H1 (cell line): ENCODE data around the gene CEL. TPM values are rescaled to one million over a fixed set of nuclear protein-coding genes. Genes with fewer than 3 reads are reported as not detected.
"Not testable (repeated sequence)": the region's sequence is repeated elsewhere in the genome, so short reads cannot be mapped to it uniquely, and the experiment has no call there.

Experiments
- CTCF ChIA-PET: fragments of 300-600 bp; sonication (Branson Sonifier 250); formaldehyde crosslinking; loops from one replicate; lab custom pipeline; 2021; ENCODE audit not compliant: partially characterized antibody; lab: Charles Lee
- POLR2A ChIA-PET: fragments of 300-600 bp; sonication (Branson Sonifier 250); formaldehyde crosslinking; loops from one replicate; lab custom pipeline; 2021; ENCODE audit warnings: inconsistent platforms; ENCODE audit not compliant: partially characterized antibody; lab: Charles Lee
- DNase-seq, 2 experiments: peaks; one replicate each; pipeline versions ENCODE4 v3.0.0 to v3.0.0-alpha.2; 2010 to 2022; ENCODE audit warnings: low spot score in 2 of 2, low read depth in 1 of 2, mixed read lengths in 1 of 2
- FAIRE-seq: peaks from 2 replicates; lab custom pipeline; 2011; peaks lifted over from hg19 to GRCh38; lab: Jason Lieb, UNC
- H2AFZ ChIP-seq: 2 replicates; pipeline ENCODE4 v1.8.1; 2012; ENCODE audit warnings: low read length, inconsistent platforms
- H2AK5ac ChIP-seq: 2 replicates; pipeline ENCODE4 v1.6.1; 2013; ENCODE audit warnings: low read depth, low read length
- H2BK120ac ChIP-seq: replicated peaks from 2 replicates; pipeline ENCODE3; 2013; ENCODE audit warnings: low read depth, low read length, inconsistent platforms
- H2BK12ac ChIP-seq: 2 replicates; pipeline ENCODE4 v1.6.1; 2013; ENCODE audit warnings: low read depth, low read length
- H2BK15ac ChIP-seq: 2 replicates; pipeline ENCODE4 v1.6.1; 2013; ENCODE audit warnings: low read length
- H2BK20ac ChIP-seq: 2 replicates; pipeline ENCODE4 v1.6.1; 2013; ENCODE audit warnings: low read length
- H2BK5ac ChIP-seq: 2 replicates; pipeline ENCODE4 v1.6.1; 2013; ENCODE audit warnings: low read depth, low read length
- H3K14ac ChIP-seq: 2 replicates; pipeline ENCODE4 v1.6.1; 2013; ENCODE audit warnings: inconsistent platforms; ENCODE audit not compliant: insufficient read length
- H3K18ac ChIP-seq: 2 replicates; pipeline ENCODE4 v1.6.1; 2013; ENCODE audit warnings: low read length; ENCODE audit errors: extremely low read depth
- H3K23ac ChIP-seq: 2 replicates; pipeline ENCODE4 v1.6.1; 2013; ENCODE audit warnings: inconsistent platforms; ENCODE audit not compliant: insufficient read length
- H3K23me2 ChIP-seq: 2 replicates; pipeline ENCODE4 v1.6.1; 2013; ENCODE audit warnings: low read depth, low read length
- H3K27ac ChIP-seq: 2 replicates; pipeline ENCODE4 v1.6.1; 2011; ENCODE audit warnings: low read depth, low read length, inconsistent platforms
- H3K27me3 ChIP-seq, 4 experiments: replicated peaks in 1 of 4; 1 replicate in 1 of 4; 2 replicates in 3 of 4; pipeline versions ENCODE4 v1.6.1 to v1.8.1; 2011 to 2013; ENCODE audit warnings: low read length in 3 of 4, mild to moderate bottlenecking in 3 of 4, inconsistent platforms in 2 of 4, mixed read lengths in 2 of 4, moderate library complexity in 1 of 4; ENCODE audit not compliant: control insufficient read depth in 3 of 4, insufficient read depth in 3 of 4; ENCODE audit errors: extremely low read depth in 1 of 4
- H3K36me3 ChIP-seq, 4 experiments: 2 replicates each; pipeline versions ENCODE4 v1.6.1 to v1.8.1; 2011 to 2013; ENCODE audit warnings: mild to moderate bottlenecking in 4 of 4, low read length in 3 of 4, moderate library complexity in 2 of 4, control low read depth in 1 of 4, inconsistent platforms in 1 of 4; ENCODE audit not compliant: insufficient read depth in 4 of 4, control insufficient read depth in 2 of 4
- H3K4ac ChIP-seq: replicated peaks from 2 replicates; pipeline ENCODE3; 2013; ENCODE audit warnings: low read length, low read depth, mixed read lengths, inconsistent platforms; ENCODE audit not compliant: insufficient read length
- H3K4me1 ChIP-seq, 4 experiments: replicated peaks in 1 of 4; 1 replicate in 1 of 4; 2 replicates in 3 of 4; pipeline versions ENCODE4 v1.6.1 to v1.8.1; 2011 to 2013; ENCODE audit warnings: low read length in 3 of 4, inconsistent platforms in 2 of 4, mixed read lengths in 1 of 4; ENCODE audit not compliant: insufficient read depth in 4 of 4, control insufficient read depth in 3 of 4
- H3K4me2 ChIP-seq, 2 experiments: 2 replicates each; pipeline versions ENCODE4 v1.6.1 to v1.8.1; 2011 to 2013; ENCODE audit warnings: low read depth in 2 of 2, low read length in 2 of 2, control low read depth in 1 of 2, inconsistent platforms in 1 of 2, mild to moderate bottlenecking in 1 of 2; ENCODE audit not compliant: insufficient read depth in 1 of 2
- H3K4me3 ChIP-seq, 4 experiments: fragments of 200-600, 300-600 bp in 1 of 4; sonication (generic), shearing (Covaris generic), sonication (Bioruptor Twin) in 1 of 4; 2 replicates each; pipeline versions ENCODE4 v1.5.1 to v1.8.1; 2011 to 2016; ENCODE audit warnings: low read length in 4 of 4, low read depth in 3 of 4, control low read depth in 2 of 4, inconsistent platforms in 2 of 4, mild to moderate bottlenecking in 2 of 4, mixed read lengths in 1 of 4, moderate library complexity in 1 of 4; ENCODE audit not compliant: insufficient read depth in 2 of 4; ENCODE audit errors: extremely low read depth in 1 of 4
- H3K56ac ChIP-seq: replicated peaks from 2 replicates; pipeline ENCODE3; 2013; ENCODE audit warnings: low read depth, mild to moderate bottlenecking, mixed read lengths, low read length, inconsistent platforms; ENCODE audit not compliant: insufficient read length
- H3K79me1 ChIP-seq: 2 replicates; pipeline ENCODE4 v1.6.1; 2013; ENCODE audit warnings: low read depth, low read length, control low read depth
- H3K79me2 ChIP-seq, 2 experiments: 2 replicates each; pipeline versions ENCODE4 v1.6.1 to v1.8.1; 2012 to 2013; ENCODE audit warnings: low read length in 2 of 2, mild to moderate bottlenecking in 2 of 2, inconsistent platforms in 1 of 2; ENCODE audit not compliant: insufficient read depth in 2 of 2, control insufficient read depth in 1 of 2
- H3K9ac ChIP-seq, 4 experiments: replicated peaks in 1 of 4; 1 replicate in 1 of 4; 2 replicates in 3 of 4; pipeline versions ENCODE4 v1.6.1 to v1.8.1; 2011 to 2013; ENCODE audit warnings: low read depth in 3 of 4, low read length in 3 of 4, control low read depth in 2 of 4, mild to moderate bottlenecking in 2 of 4, moderate library complexity in 2 of 4, inconsistent platforms in 1 of 4; ENCODE audit errors: extremely low read depth in 1 of 4
- H3K9me3 ChIP-seq, 2 experiments: 2 replicates each; pipeline versions ENCODE4 v1.6.1 to v1.8.1; 2012 to 2013; ENCODE audit warnings: mild to moderate bottlenecking in 2 of 2, moderate library complexity in 2 of 2, control low read depth in 1 of 2, inconsistent platforms in 1 of 2, low read depth in 1 of 2, low read length in 1 of 2, mixed read lengths in 1 of 2; ENCODE audit not compliant: insufficient read depth in 2 of 2
- H4K20me1 ChIP-seq, 2 experiments: replicated peaks in 1 of 2; 2 replicates each; pipeline versions ENCODE3 to v1.8.1; 2011 to 2013; ENCODE audit warnings: inconsistent platforms in 2 of 2, low read length in 2 of 2, mild to moderate bottlenecking in 1 of 2; ENCODE audit not compliant: insufficient read depth in 2 of 2, control insufficient read depth in 1 of 2
- H4K5ac ChIP-seq: 2 replicates; pipeline ENCODE4 v1.6.1; 2013; ENCODE audit warnings: low read length, low read depth, mixed read lengths, inconsistent platforms; ENCODE audit not compliant: insufficient read length
- H4K8ac ChIP-seq: 2 replicates; pipeline ENCODE4 v1.8.0; 2013; ENCODE audit warnings: mild to moderate bottlenecking, moderate library complexity, low read length, inconsistent platforms; ENCODE audit not compliant: insufficient read depth; ENCODE audit errors: extremely low read depth
- H4K91ac ChIP-seq: replicated peaks from 2 replicates; pipeline ENCODE3; 2013; ENCODE audit warnings: low read length, mixed read lengths, inconsistent platforms; ENCODE audit not compliant: insufficient read length
- WGBS, 2 experiments: shearing (Covaris generic) in 1 of 2; methylation state at CpG; one replicate each; pipeline versions ENCODE4 v1.1.6 to v1.1.7; 2013 to 2015; ENCODE audit warnings: low lambda C conversion rate in 2 of 2, mixed read lengths in 2 of 2, inconsistent platforms in 1 of 2, low coverage in 1 of 2, missing lambda C conversion rate in 1 of 2; ENCODE audit not compliant: insufficient replicate concordance in 2 of 2, insufficient coverage in 1 of 2, insufficient read length in 1 of 2; ENCODE audit errors: extremely low coverage in 1 of 2, missing lambda C conversion rate in 1 of 2; 5-methylcytosine and 5-hydroxymethylcytosine counted together
- polyA plus RNA-seq, 7 experiments: library from polyadenylated mRNA; depleted of rRNA in 3 of 7; stranded (reverse) in 5 of 7; unstranded in 2 of 7; fragments of >200 nt in 5 of 7; fragments of 200-250 nt in 2 of 7; gene quantifications; 1 replicate in 5 of 7; 2 replicates in 1 of 7; 4 replicates in 1 of 7; pipeline versions ENCODE4 v1.2.1 to v1.2.3, GENCODE V29; 2011 to 2013; ENCODE audit warnings: missing spikeins in 2 of 7, mixed read lengths in 2 of 7
- total RNA-seq: library from RNA; stranded (reverse); fragmentation: NEBNext Ultra II Directional; extraction: Animal tissue kit (Norgen Biotek cat#: 25700); gene quantifications from 2 replicates; pipeline ENCODE4 v1.2.1, GENCODE V29; 2021

The CEL gene
- total and polyA plus RNA-seq, 2 of the 8 experiments (the other 6 are each of a cell fraction or from before 2014, with no cell fraction given) = 1.8 to 3.4 TPM

DNA sequence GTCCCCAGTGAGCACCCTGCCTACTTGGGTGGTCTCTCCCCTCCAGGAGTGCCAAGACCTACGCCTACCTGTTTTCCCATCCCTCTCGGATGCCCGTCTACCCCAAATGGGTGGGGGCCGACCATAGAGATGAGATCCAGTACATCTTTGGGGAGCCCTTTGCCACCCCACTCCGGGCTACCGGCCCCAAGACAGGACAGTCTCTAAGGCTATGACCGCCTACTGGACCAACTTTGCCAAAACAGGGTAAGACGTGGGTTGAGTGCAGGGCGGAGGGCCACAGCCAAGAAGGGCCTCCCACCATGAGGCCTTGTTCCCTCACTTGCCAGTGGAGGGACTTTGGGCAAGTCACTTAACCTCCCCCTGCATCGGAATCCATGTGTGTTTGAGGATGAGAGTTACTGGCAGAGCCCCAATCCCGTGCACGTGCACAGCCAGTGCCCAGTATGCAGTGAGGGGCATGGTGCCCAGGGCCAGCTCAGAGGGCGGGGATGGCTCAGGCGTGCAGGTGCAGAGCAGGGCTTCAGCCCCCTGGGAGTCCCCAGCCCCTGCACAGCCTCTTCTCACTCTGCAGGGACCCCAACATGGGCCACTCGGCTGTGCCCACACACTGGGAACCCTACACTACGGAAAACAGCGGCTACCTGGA lies 24.6 kb downstream of the CEL start:
- H4K8ac ChIP-seq, H3K36me3 ChIP-seq, H3K18ac ChIP-seq, H2BK12ac ChIP-seq, DNase-seq, H2BK120ac ChIP-seq, H4K91ac ChIP-seq, H3K4me1 ChIP-seq, H2AK5ac ChIP-seq, H2BK20ac ChIP-seq, H4K20me1 ChIP-seq, H3K4ac ChIP-seq, H3K23me2 ChIP-seq, H3K79me2 ChIP-seq, H3K27me3 ChIP-seq, H3K14ac ChIP-seq, H3K56ac ChIP-seq, H3K27ac ChIP-seq, H3K79me1 ChIP-seq, H4K5ac ChIP-seq, H3K4me3 ChIP-seq, H3K9me3 ChIP-seq, H3K23ac ChIP-seq, H3K9ac ChIP-seq, H2AFZ ChIP-seq, FAIRE-seq, H3K4me2 ChIP-seq, H2BK5ac ChIP-seq, POLR2A ChIA-PET, H2BK15ac ChIP-seq: not testable (repeated sequence)
- CTCF ChIA-PET = interaction anchor here (1.1 kb wide), 1 partner anchor 61 kb away, joined by 3 read pairs; no protein-coding TSS in a partner anchor
- WGBS, 2 experiments = 81% methylated on average over 13 of the region's 17 CpGs; no CpG with 5 or more reads in 1 of the 2 experiments
